Right lobe of liver (tissue), 4 donors: ENCODE results near the gene C11orf52.

Experiments used
- POLR2A ChIP-seq: fragments of 450-650 bp; IDR thresholded peaks from one replicate; pipeline ENCODE4 v1.6.1; 2017; ENCODE audit warnings: antibody characterized with exemption, mild to moderate bottlenecking
- TF ChIP-seq, protein P1 (sequence below), 4 donors: fragments of 200-600 bp in 3 of 4; fragments of 450-650 bp in 1 of 4; IDR thresholded peaks; one replicate each; pipeline versions ENCODE4 v1.5.1 to v1.8.0; 2016 to 2022; ENCODE audit warnings: antibody characterized with exemption in 4 of 4, mild to moderate bottlenecking in 2 of 4
- donor health status: DM: no; HTN: no; CAD: no.
- donor health status: DM: no; HTN: no; CAD: no.
- donor health status: DM: no; HTN: yes; CAD: no.

DNA sequence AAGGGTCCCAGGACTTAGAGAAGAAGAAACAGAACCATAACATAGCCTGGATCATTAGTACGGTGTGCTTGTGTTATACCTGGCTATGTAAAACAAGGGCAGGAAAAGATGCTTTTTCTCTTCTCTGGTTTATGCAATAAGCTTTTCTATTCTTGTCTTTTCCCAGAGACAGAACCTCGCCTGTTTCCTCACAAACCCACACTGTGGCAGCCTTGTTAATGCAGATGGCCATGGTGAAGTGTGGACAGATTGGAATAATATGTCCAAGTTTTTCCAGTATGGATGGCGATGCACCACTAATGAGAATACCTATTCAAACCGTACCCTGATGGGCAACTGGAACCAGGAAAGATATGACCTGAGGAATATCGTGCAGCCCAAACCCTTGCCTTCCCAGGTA is 36.5 kb upstream of the C11orf52 start:
- TF ChIP-seq, protein P1, sequence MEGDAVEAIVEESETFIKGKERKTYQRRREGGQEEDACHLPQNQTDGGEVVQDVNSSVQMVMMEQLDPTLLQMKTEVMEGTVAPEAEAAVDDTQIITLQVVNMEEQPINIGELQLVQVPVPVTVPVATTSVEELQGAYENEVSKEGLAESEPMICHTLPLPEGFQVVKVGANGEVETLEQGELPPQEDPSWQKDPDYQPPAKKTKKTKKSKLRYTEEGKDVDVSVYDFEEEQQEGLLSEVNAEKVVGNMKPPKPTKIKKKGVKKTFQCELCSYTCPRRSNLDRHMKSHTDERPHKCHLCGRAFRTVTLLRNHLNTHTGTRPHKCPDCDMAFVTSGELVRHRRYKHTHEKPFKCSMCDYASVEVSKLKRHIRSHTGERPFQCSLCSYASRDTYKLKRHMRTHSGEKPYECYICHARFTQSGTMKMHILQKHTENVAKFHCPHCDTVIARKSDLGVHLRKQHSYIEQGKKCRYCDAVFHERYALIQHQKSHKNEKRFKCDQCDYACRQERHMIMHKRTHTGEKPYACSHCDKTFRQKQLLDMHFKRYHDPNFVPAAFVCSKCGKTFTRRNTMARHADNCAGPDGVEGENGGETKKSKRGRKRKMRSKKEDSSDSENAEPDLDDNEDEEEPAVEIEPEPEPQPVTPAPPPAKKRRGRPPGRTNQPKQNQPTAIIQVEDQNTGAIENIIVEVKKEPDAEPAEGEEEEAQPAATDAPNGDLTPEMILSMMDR (IDR thresholded peaks at IDR 0.05) = no peak
- TF ChIP-seq POLR2A = no peak
